SKM-1 treated with dmso at 0.1 percent for 144 hours (cell line): Measurements from ENCODE around the gene SNX9.

Experiments used
- DNase-seq: peaks from one replicate; lab custom pipeline; 2025; ENCODE audit not compliant: unreplicated experiment; lab: John Stamatoyannopoulos, UW

SNX9 gene

DNA sequence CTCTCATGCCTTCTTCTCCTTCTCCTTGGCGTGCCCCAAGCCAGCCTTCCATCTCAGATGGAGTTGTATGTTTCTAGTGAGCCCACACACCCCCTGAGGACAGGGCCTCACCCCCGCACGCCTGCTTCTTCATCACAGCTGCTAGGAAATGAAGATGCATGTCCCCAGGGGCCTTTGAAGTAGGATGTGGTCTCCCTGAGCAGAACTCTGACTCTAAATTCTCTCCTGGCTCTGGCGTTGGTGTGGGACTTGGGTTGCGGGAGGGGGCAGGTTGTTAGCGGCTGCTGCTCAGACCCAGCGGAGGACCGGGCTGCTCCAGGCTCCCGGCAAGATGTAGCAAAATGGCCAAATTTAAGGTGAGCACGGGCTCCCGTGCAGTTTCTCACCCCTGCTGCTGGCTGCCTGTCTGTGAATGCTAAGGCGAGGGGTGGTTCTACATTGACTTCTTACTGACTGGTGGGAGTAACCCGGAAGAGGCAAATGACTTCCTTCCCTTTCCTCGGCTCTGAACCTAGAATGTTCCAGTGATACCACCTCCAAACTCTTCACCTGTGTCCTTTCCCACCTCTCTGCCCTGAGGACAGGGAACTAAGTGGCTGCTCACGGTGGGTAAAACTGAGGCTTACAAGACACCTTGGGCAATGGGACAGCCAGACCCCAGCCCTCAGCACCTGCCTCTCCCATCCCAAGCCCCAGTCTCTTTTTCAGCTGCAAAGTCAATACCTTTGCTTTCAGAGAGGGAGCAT, 167.4 kb downstream of the SNX9 start:
- no peak for DNase-seq

DNA sequence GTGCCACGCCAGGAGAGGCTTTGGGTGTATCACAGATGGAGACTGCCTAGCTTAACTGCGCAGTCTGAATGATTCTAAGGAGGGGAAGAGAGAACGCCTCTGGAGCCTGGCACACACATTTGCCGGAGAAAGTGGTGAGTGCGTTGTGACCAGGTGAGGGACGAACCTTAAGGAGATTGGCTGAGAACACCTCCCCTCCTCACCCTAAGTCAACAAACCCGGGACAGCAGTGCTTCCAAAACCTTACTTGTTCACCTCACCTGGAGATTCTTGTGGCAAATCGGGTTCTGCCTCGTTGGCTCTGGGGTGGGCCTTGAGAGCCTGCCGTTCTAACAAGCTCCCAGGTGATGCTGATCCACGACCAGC, 168.0 kb downstream of the SNX9 start:
- no peak for DNase-seq

DNA sequence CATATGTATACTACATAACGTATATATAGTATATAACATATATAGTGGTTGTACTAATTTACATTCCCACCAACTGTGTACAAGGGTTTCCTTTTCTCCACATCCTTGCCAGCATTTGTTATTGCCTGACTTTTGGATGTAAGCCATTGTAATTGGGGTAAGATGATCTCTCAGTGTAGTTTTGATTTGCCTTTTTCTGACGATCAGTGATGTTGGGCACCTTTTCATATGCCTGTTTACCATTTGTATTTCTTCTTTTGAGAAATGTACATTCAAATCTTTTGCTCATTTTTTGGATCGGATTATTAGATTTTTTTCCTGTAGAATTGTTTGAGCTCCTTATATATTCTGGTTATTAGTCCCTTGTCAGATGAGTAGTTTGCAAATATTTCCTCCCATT, 170.0 kb downstream of the SNX9 start:
- DNase-seq: no peak

DNA sequence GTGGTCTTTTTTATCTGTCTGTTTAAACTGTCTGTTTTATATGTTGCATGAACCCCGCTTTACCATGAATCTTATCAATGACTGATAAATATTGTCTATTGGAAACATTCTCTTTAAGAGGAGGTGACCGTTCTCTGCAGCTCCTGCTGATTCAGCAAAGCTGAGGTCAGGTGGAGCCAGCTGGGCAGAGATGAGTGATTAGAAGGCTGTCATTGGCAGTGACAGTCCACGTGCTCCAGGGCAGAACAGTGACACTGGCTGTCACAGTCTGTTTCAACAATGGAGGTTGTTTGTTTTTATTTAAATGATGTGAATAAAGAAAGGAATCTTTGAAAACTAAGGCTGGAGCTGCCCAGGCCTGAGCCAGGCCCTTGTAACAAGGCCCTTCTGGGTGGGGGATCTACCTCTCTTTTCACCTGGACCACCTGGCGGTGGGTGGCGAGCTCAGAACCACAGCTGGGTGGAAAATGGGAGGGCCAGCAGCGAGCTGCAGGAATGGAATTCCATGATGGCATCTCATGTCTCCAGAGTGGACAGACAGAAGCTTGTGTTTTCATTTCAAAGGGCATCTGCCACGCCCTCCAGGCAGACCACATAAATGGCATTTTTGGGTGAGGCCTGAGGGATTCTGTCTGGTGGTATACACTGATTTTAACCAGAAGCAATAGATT, 171.2 kb downstream of the SNX9 start:
- DNase-seq: no peak
